B cell (primary cell): ENCODE measurements around the gene ESYT1. TPM values are rescaled to one million over a fixed set of nuclear protein-coding genes. Genes with fewer than 3 reads are reported as not detected.
A peak's percentile ranks its signal among the peaks of the same experiment; 100 is the strongest.

Source experiments
- ATAC-seq: fragments of 200-7000 bp; cut with Tn5 transposase; one replicate; pipeline ENCODE4 v1.10.0; 2021; ENCODE audit warnings: low read depth, mild to moderate bottlenecking, moderate number of reproducible peaks, moderate library complexity
- CTCF ChIA-PET: fragments of 350-600 bp; sonication (Branson Sonifier 250); formaldehyde crosslinking; loops from one replicate; lab custom pipeline; 2021; ENCODE audit warnings: antibody characterized with exemption, inconsistent platforms; lab: Charles Lee
- POLR2A ChIA-PET: fragments of 350-600 bp; sonication (Branson Sonifier 250); formaldehyde crosslinking; loops from one replicate; lab custom pipeline; 2021; ENCODE audit warnings: antibody characterized with exemption; lab: Charles Lee
- DNase-seq: peaks from one replicate; pipeline ENCODE4 v3.0.0; 2013
- H2AFZ ChIP-seq: 2 replicates; pipeline ENCODE4 v1.6.1; 2012; ENCODE audit warnings: mild to moderate bottlenecking, low read depth, low read length; ENCODE audit not compliant: insufficient read depth, poor library complexity, severe bottlenecking
- H3K27ac ChIP-seq, 2 donors: 1 replicate in 1 of 2; 2 replicates in 1 of 2; pipeline ENCODE4 v1.5.1; 2012 to 2013; ENCODE audit warnings: low read length in 2 of 2, mild to moderate bottlenecking in 2 of 2, moderate library complexity in 1 of 2
- H3K27me3 ChIP-seq, 4 experiments: fragments of 200-600 bp in 1 of 4; sonication (generic) in 1 of 4; replicated peaks in 1 of 4; 1 replicate in 2 of 4; 2 replicates in 2 of 4; pipeline versions ENCODE4 v1.6.1 to v1.7.0; 2013 to 2016; ENCODE audit warnings: low read length in 3 of 4, mild to moderate bottlenecking in 2 of 4, mixed read lengths in 1 of 4, moderate library complexity in 1 of 4; ENCODE audit not compliant: insufficient read depth in 4 of 4, control insufficient read depth in 3 of 4; ENCODE audit errors: control extremely low read depth in 1 of 4
- H3K36me3 ChIP-seq, 2 experiments: replicated peaks in 1 of 2; 1 replicate in 1 of 2; 2 replicates in 1 of 2; pipeline versions ENCODE4 v1.6.1 to v1.7.1; 2013; ENCODE audit warnings: low read length in 1 of 2; ENCODE audit not compliant: insufficient read depth in 2 of 2, control insufficient read depth in 1 of 2; ENCODE audit errors: control extremely low read depth in 1 of 2, extremely low read depth in 1 of 2
- H3K4me1 ChIP-seq, 2 donors: fragments of 200-600 bp in 1 of 2; sonication (generic) in 1 of 2; 1 replicate in 1 of 2; 2 replicates in 1 of 2; pipeline versions ENCODE4 v1.5.1 to v1.6.1; 2013 to 2017; ENCODE audit warnings: low read length in 2 of 2; ENCODE audit not compliant: control insufficient read depth in 2 of 2, insufficient read depth in 2 of 2
- H3K4me2 ChIP-seq: replicated peaks from 2 replicates; pipeline ENCODE3; 2012; ENCODE audit warnings: mild to moderate bottlenecking, low read depth, low read length; ENCODE audit not compliant: poor library complexity, severe bottlenecking
- H3K4me3 ChIP-seq, 5 experiments: fragments of 200-600 bp in 1 of 5; sonication (generic) in 1 of 5; 1 replicate in 3 of 5; 2 replicates in 2 of 5; pipeline versions ENCODE4 v1.5.1 to v1.7.0; 2011 to 2016; ENCODE audit warnings: low read length in 4 of 5, mild to moderate bottlenecking in 4 of 5, low read depth in 2 of 5, control low read depth in 1 of 5, moderate library complexity in 1 of 5; ENCODE audit not compliant: insufficient read depth in 1 of 5; ENCODE audit errors: control extremely low read depth in 1 of 5, extremely low read depth in 1 of 5
- H3K79me2 ChIP-seq: fragments of 200-600 bp; sonication (generic); one replicate; pipeline ENCODE4 v1.6.0; 2016; ENCODE audit warnings: low read length; ENCODE audit not compliant: control insufficient read depth, insufficient read depth
- H3K9ac ChIP-seq: fragments of 200-600 bp; sonication (generic); 2 replicates; pipeline ENCODE4 v1.6.1; 2017; ENCODE audit warnings: mild to moderate bottlenecking, low read length, moderate library complexity
- H3K9me3 ChIP-seq, 3 donors: one replicate each; pipeline versions ENCODE4 v1.6.1 to v1.7.1; 2013; ENCODE audit warnings: low read length in 2 of 3; ENCODE audit not compliant: control insufficient read depth in 2 of 3, insufficient read depth in 1 of 3; ENCODE audit errors: control extremely low read depth in 1 of 3
- H4K20me1 ChIP-seq: 2 replicates; pipeline ENCODE4 v1.6.0; 2012; ENCODE audit warnings: mild to moderate bottlenecking, low read length; ENCODE audit not compliant: insufficient read depth, control insufficient read depth, poor library complexity, severe bottlenecking
- H3K27ac Mint-ChIP-seq: one replicate; pipeline ENCODE4 v1.8.0; 2021; ENCODE audit warnings: mixed read lengths
- H3K27me3 Mint-ChIP-seq: one replicate; pipeline ENCODE4 v1.8.0; 2021; ENCODE audit warnings: mixed read lengths
- H3K4me1 Mint-ChIP-seq: one replicate; pipeline ENCODE4 v1.8.0; 2021; ENCODE audit warnings: mixed read lengths
- H3K4me3 Mint-ChIP-seq: one replicate; pipeline ENCODE4 v1.8.0; 2021; ENCODE audit warnings: mixed read lengths
- H3K9me3 Mint-ChIP-seq: one replicate; pipeline ENCODE4 v1.8.0; 2022; ENCODE audit warnings: mixed read lengths; ENCODE audit not compliant: insufficient read depth
- CTCF ChIP-seq: fragments of 200-600 bp; IDR thresholded peaks from one replicate; pipeline ENCODE4 v1.8.0; 2022; ENCODE audit warnings: antibody characterized with exemption, mild to moderate bottlenecking
- EZH2 ChIP-seq: IDR thresholded peaks from 2 replicates; pipeline ENCODE4 v1.6.1; 2012; ENCODE audit warnings: borderline replicate concordance, low read depth, mild to moderate bottlenecking, moderate library complexity, low read length; ENCODE audit not compliant: insufficient read depth, poor library complexity, severe bottlenecking
- WGBS: methylation state at CpG from one replicate; pipeline ENCODE4 v1.1.5; 2013; ENCODE audit warnings: missing lambda C conversion rate; ENCODE audit not compliant: insufficient coverage; 5-methylcytosine and 5-hydroxymethylcytosine counted together
- intact Hi-C: fragments of 100-400 bp; cut with micrococcal nuclease; formaldehyde crosslinking; loops from one replicate; pipeline ENCODE4 v1.10.0; 2022
- polyA plus RNA-seq: library from polyadenylated mRNA; depleted of rRNA; stranded (reverse); fragments of >200 nt; gene quantifications from 2 replicates; pipeline ENCODE4 v1.2.3, GENCODE V29; 2012
- total RNA-seq, 2 donors: library from RNA; stranded (reverse); fragments of 120-200 nt in 1 of 2; gene quantifications; 1 replicate in 1 of 2; 2 replicates in 1 of 2; pipeline versions ENCODE4 v1.2.3 to v1.2.4, GENCODE V29; 2013 to 2022

Gene ESYT1
- total and polyA plus RNA-seq, 2 donors (not counting 1 experiment from before 2014, with no cell fraction given), result 154 to 162 TPM

- Histone ChIP-seq H3K9ac (peak overlapping the region; percentile 83), H3K9me3 (no peaks in the 10 kb centered on the region), H3K4me3 (peak overlapping the region in 3 of 5 experiments; percentile 56 to 93 (median 92)), H4K20me1 (no peaks in the 10 kb centered on the region), H3K4me1 (peaks cover 18 to 23% of the 10 kb centered on the region in 2 donors), H3K79me2 (peaks cover 27% of the 10 kb centered on the region), H2AFZ (peak overlapping the region; percentile 88), H3K4me2 (peak overlapping the region; percentile 83), H3K27ac (peak overlapping the region in 1 of 2 donors; percentile 67), H3K36me3 (peaks cover 0 to 17% of the 10 kb centered on the region in 2 experiments), H3K27me3 (no peaks in the 10 kb centered on the region)
- Mint-ChIP-seq H3K4me3 (peak overlapping the region; percentile 100), H3K4me1 (peaks cover 38% of the 10 kb centered on the region), H3K27me3 (no peaks in the 10 kb centered on the region), H3K27ac (peak overlapping the region; percentile 92), H3K9me3 (no peaks in the 10 kb centered on the region)
- 100% methylated on average over 1 of the region's 6 CpGs for WGBS
- DNase-seq (no peak), ATAC-seq (no peak)
- POLR2A ChIA-PET, result interaction anchor here (1.5 kb wide), 1 partner anchor 96 kb away, joined by 8 read pairs; no protein-coding TSS in a partner anchor
- CTCF ChIA-PET, result interaction anchor here (0.6 to 3.7 kb wide), 5 partner anchors 13 to 86 kb away, joined by 3 to 34 read pairs (median 10); partner anchors contain the start of genes RPL41, SMARCC2 and ZC3H10
- intact Hi-C loops, result loop anchor here (5.0 kb wide), 1 partner anchor 131 kb away; the partner anchor contains the start of gene RAB5B
- TF ChIP-seq EZH2 (no peak), CTCF (no peak)
These were observed 24.9 kb upstream of the ESYT1 start for GRCh38 chr12:56103066-56103711.

GRCh38 chr12:56103823-56104108, 24.3 kb upstream of the ESYT1 start:
- no peak for DNase-seq
- ChIA-PET CTCF (interaction anchor here (0.8 to 3.7 kb wide), 5 partner anchors 13 to 86 kb away, joined by 3 to 34 read pairs (median 10); partner anchors contain the start of genes RPL41, SMARCC2 and ZC3H10), POLR2A (interaction anchor here (0.6 to 2.5 kb wide), 8 partner anchors 13 to 130 kb away, joined by 3 to 42 read pairs (median 5); partner anchors contain the start of genes ERBB3, ESYT1, RAB5B and RNF41)
- intact Hi-C loops, result loop anchor here (1.0 to 5.0 kb wide), 10 partner anchors 13 to 286 kb away; partner anchors contain the start of genes MYL6B, RAB5B, RPL41 and RPS26
- peaks cover 18 to 23% of the 10 kb centered on the region in 2 donors for H3K4me1 ChIP-seq
- Mint-ChIP-seq H3K4me1 (peaks cover 38% of the 10 kb centered on the region), H3K4me3 (peak overlapping the region; percentile 100), H3K9me3 (no peaks in the 10 kb centered on the region), H3K27ac (peak overlapping the region; percentile 92), H3K27me3 (no peaks in the 10 kb centered on the region)
- no peaks in the 10 kb centered on the region for H4K20me1 ChIP-seq
- H3K4me2 ChIP-seq, result peak overlapping the region; percentile 83
- no peak for ATAC-seq
- H3K27me3 ChIP-seq, result no peaks in the 10 kb centered on the region
- H3K9me3 ChIP-seq, result no peaks in the 10 kb centered on the region
- H3K79me2 ChIP-seq, result peaks cover 27% of the 10 kb centered on the region
- H3K9ac ChIP-seq, result peak overlapping the region; percentile 83
- TF ChIP-seq CTCF (no peak), EZH2 (no peak)
- 4% methylated on average over 7 of the region's 8 CpGs for WGBS
- H3K36me3 ChIP-seq, result peaks cover 0 to 22% of the 10 kb centered on the region in 2 experiments
- H2AFZ ChIP-seq, result peak overlapping the region; percentile 88
- peak overlapping the region; percentile 56 to 93 (median 86) for H3K4me3 ChIP-seq
- H3K27ac ChIP-seq, result peak overlapping the region; percentile 66 to 67
